Mesendoderm (in vitro differentiated cells): ENCODE measurements around the gene ATP2C2.

ENCODE experiments used
- DNase-seq: peaks from one replicate; pipeline ENCODE4 v3.0.0; 2013
- H2AK5ac ChIP-seq: 2 replicates; pipeline ENCODE4 v1.6.1; 2013; ENCODE audit warnings: low read length, inconsistent platforms
- H2BK120ac ChIP-seq: 2 replicates; pipeline ENCODE4 v1.6.1; 2013; ENCODE audit warnings: low read depth, mild to moderate bottlenecking, low read length, moderate library complexity, mixed read lengths
- H2BK15ac ChIP-seq: replicated peaks from 2 replicates; pipeline ENCODE4 v1.6.1; 2013; ENCODE audit warnings: low read depth, mild to moderate bottlenecking, moderate library complexity
- H2BK5ac ChIP-seq: 2 replicates; pipeline ENCODE4 v1.6.1; 2013; ENCODE audit warnings: low read length, inconsistent platforms
- H3K18ac ChIP-seq: 2 replicates; pipeline ENCODE4 v1.6.1; 2013; ENCODE audit warnings: mild to moderate bottlenecking, low read length, mixed read lengths
- H3K23ac ChIP-seq: one replicate; pipeline ENCODE4 v1.6.1; 2013; ENCODE audit warnings: low read length
- H3K27ac ChIP-seq: 2 replicates; pipeline ENCODE4 v1.5.1; 2013; ENCODE audit warnings: low read depth, mild to moderate bottlenecking, inconsistent platforms, low read length, moderate library complexity
- H3K27me3 ChIP-seq: 2 replicates; pipeline ENCODE4 v1.6.1; 2013; ENCODE audit warnings: low read length, control low read depth, mild to moderate bottlenecking, inconsistent platforms; ENCODE audit not compliant: insufficient read depth, poor library complexity
- H3K36me3 ChIP-seq: 2 replicates; pipeline ENCODE4 v1.6.1; 2013; ENCODE audit warnings: low read length, inconsistent platforms; ENCODE audit not compliant: control insufficient read depth, insufficient read depth
- H3K4ac ChIP-seq: one replicate; pipeline ENCODE4 v1.6.1; 2013; ENCODE audit warnings: low read depth, mild to moderate bottlenecking, low read length, moderate library complexity
- H3K4me1 ChIP-seq: 2 replicates; pipeline ENCODE4 v1.6.1; 2013; ENCODE audit warnings: low read depth, low read length, inconsistent platforms; ENCODE audit not compliant: control insufficient read depth
- H3K4me2 ChIP-seq: 2 replicates; pipeline ENCODE4 v1.6.1; 2013; ENCODE audit warnings: low read length
- H3K4me3 ChIP-seq: 2 replicates; pipeline ENCODE4 v1.5.1; 2013; ENCODE audit warnings: mild to moderate bottlenecking, low read length
- H3K56ac ChIP-seq: one replicate; pipeline ENCODE4 v1.6.1; 2013; ENCODE audit warnings: low read length
- H3K79me1 ChIP-seq: 2 replicates; pipeline ENCODE4 v1.6.1; 2013; ENCODE audit warnings: low read length, inconsistent platforms
- H3K79me2 ChIP-seq: 2 replicates; pipeline ENCODE4 v1.6.1; 2013; ENCODE audit warnings: mild to moderate bottlenecking, low read length; ENCODE audit not compliant: control insufficient read depth, insufficient read depth
- H3K9ac ChIP-seq: 2 replicates; pipeline ENCODE4 v1.6.1; 2013; ENCODE audit warnings: low read length, inconsistent platforms
- H4K5ac ChIP-seq: one replicate; pipeline ENCODE4 v1.6.1; 2013; ENCODE audit warnings: low read length
- H4K8ac ChIP-seq: one replicate; pipeline ENCODE4 v1.6.1; 2013; ENCODE audit warnings: low read depth, mild to moderate bottlenecking, control low read depth, low read length, moderate library complexity
- WGBS: extraction: QIAGEN DNeasy Blood & Tissue Kit; methylation state at CpG from one replicate; pipeline ENCODE4 v1.1.7; 2013; ENCODE audit warnings: low lambda C conversion rate, missing lambda C conversion rate; ENCODE audit not compliant: insufficient coverage; ENCODE audit errors: extremely low coverage; 5-methylcytosine and 5-hydroxymethylcytosine counted together

The ATP2C2 gene

GRCh38 chr16:84369105-84369504 lies 767 bp downstream of the ATP2C2 start:
- Histone ChIP-seq H3K4me3 (no peak overlapping the region), H2BK15ac (no peak overlapping the region), H3K36me3 (no peaks in the 10 kb centered on the region), H3K27me3 (no peaks in the 10 kb centered on the region), H3K56ac (peak overlapping the region; percentile 34), H4K5ac (no peak overlapping the region), H3K4ac (no peak overlapping the region), H3K4me2 (no peak overlapping the region), H3K79me2 (no peaks in the 10 kb centered on the region), H3K79me1 (no peaks in the 10 kb centered on the region), H3K4me1 (peaks cover 4% of the 10 kb centered on the region), H3K27ac (no peak overlapping the region), H3K23ac (no peak overlapping the region), H2BK5ac (no peak overlapping the region), H3K18ac (no peak overlapping the region), H4K8ac (no peak overlapping the region), H3K9ac (no peak overlapping the region), H2AK5ac (no peak overlapping the region), H2BK120ac (no peak overlapping the region)
- DNase-seq, result no peak
- no CpG with 5 or more reads among the region's 7 CpGs for WGBS

- Histone ChIP-seq H3K23ac (no peak overlapping the region), H3K9ac (no peak overlapping the region), H3K4me2 (no peak overlapping the region), H3K79me1 (no peaks in the 10 kb centered on the region), H3K4me3 (no peak overlapping the region), H4K8ac (no peak overlapping the region), H3K4me1 (peaks cover 4% of the 10 kb centered on the region), H2BK120ac (no peak overlapping the region), H3K79me2 (no peaks in the 10 kb centered on the region), H2BK5ac (no peak overlapping the region), H3K27ac (no peak overlapping the region), H2BK15ac (no peak overlapping the region), H3K27me3 (no peaks in the 10 kb centered on the region), H3K18ac (no peak overlapping the region), H3K56ac (no peak overlapping the region), H3K36me3 (no peaks in the 10 kb centered on the region), H2AK5ac (no peak overlapping the region), H3K4ac (no peak overlapping the region), H4K5ac (no peak overlapping the region)
- no CpG with 5 or more reads among the region's 11 CpGs for WGBS
- peak; percentile 48 for DNase-seq
Observed at GRCh38 chr16:84369938-84370627, 1.7 kb downstream of the ATP2C2 start.

GRCh38 chr16:84370723-84371552 lies 2.6 kb downstream of the ATP2C2 start:
- H3K79me1 ChIP-seq, result no peaks in the 10 kb centered on the region
- WGBS, result no CpG with 5 or more reads among the region's 8 CpGs
- no peak for DNase-seq

DNA sequence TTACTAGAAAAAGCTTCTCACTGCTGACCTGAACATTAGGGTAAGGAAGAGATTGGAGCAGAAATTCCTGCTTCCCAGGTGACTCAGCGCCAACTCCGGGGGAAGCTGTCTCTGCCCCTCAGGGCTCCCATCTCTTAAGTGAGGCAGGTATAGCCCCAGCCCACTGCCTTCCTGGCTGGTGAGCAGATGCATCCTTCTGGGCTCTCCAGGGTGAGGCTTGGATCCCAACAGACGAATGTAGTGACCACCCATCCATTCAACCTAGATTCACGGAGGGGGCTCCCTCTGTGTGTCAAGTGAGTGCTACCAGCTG lies 3.2 kb downstream of the ATP2C2 start:
- H3K4me2 ChIP-seq, result no peak overlapping the region
- H3K9ac ChIP-seq, result no peak overlapping the region
- H3K27ac ChIP-seq, result no peak overlapping the region
- no peak overlapping the region for H2AK5ac ChIP-seq
- no peak overlapping the region for H2BK120ac ChIP-seq
- no peak overlapping the region for H4K8ac ChIP-seq
- H3K23ac ChIP-seq, result no peak overlapping the region
- no peaks in the 10 kb centered on the region for H3K79me2 ChIP-seq
- peaks cover 4% of the 10 kb centered on the region for H3K4me1 ChIP-seq
- no peak overlapping the region for H3K56ac ChIP-seq
- H2BK15ac ChIP-seq, result no peak overlapping the region
- H2BK5ac ChIP-seq, result no peak overlapping the region
- no peak for DNase-seq
- no CpG with 5 or more reads among the region's 4 CpGs for WGBS
- H3K4ac ChIP-seq, result no peak overlapping the region
- H3K27me3 ChIP-seq, result no peaks in the 10 kb centered on the region
- no peaks in the 10 kb centered on the region for H3K36me3 ChIP-seq
- H3K4me3 ChIP-seq, result no peak overlapping the region
- H3K79me1 ChIP-seq, result no peaks in the 10 kb centered on the region
- no peak overlapping the region for H3K18ac ChIP-seq
- H4K5ac ChIP-seq, result no peak overlapping the region

More at GRCh38 chr16:84370723-84371552, 2.6 kb downstream of the ATP2C2 start:
- Histone ChIP-seq H3K23ac (no peak overlapping the region), H2BK120ac (no peak overlapping the region), H3K4me3 (no peak overlapping the region), H3K27me3 (no peaks in the 10 kb centered on the region), H3K9ac (no peak overlapping the region), H3K36me3 (no peaks in the 10 kb centered on the region), H4K5ac (no peak overlapping the region), H4K8ac (no peak overlapping the region), H2BK5ac (no peak overlapping the region), H3K27ac (no peak overlapping the region), H3K4me1 (peaks cover 4% of the 10 kb centered on the region), H3K4me2 (no peak overlapping the region), H3K79me2 (no peaks in the 10 kb centered on the region), H3K18ac (no peak overlapping the region), H3K4ac (no peak overlapping the region), H2BK15ac (no peak overlapping the region), H3K56ac (no peak overlapping the region), H2AK5ac (no peak overlapping the region)

DNA sequence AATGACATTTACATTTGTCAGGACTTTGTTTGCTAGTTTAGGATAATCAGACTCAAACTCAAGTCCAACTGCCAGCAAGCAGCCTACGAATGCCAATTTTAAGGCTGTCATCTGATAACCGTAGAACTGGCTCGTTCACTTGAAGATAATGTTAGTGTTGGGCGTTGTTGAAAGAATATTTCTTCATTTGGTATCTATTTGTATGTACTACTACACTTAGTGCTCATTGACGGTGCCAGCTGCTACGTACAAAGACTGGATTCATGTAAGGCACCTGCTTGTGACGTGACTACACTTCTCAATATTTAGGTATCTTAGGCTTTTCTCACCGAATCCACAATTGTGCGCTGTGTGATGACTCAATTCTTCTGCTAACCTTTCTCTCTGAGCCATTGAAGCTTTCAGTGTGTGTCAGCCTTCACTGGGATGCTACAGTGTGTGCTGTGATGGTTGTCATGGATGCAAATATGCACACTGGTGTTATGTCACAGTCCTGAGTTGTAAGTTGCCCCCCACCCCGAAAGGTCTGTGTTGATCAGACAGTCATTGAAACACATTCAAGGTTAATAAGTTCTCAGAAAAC lies 5.7 kb downstream of the ATP2C2 start:
- no CpG with 5 or more reads among the region's 10 CpGs for WGBS
- peak; percentile 27 for DNase-seq
- Histone ChIP-seq H2BK5ac (no peak overlapping the region), H3K18ac (no peak overlapping the region), H3K4me3 (no peak overlapping the region), H3K4me1 (peaks cover 3% of the 10 kb centered on the region), H3K9ac (no peak overlapping the region), H3K23ac (no peak overlapping the region), H2BK120ac (no peak overlapping the region), H3K4me2 (no peak overlapping the region), H2AK5ac (no peak overlapping the region), H3K56ac (no peak overlapping the region), H3K79me1 (no peaks in the 10 kb centered on the region), H3K27me3 (no peaks in the 10 kb centered on the region), H3K79me2 (no peaks in the 10 kb centered on the region), H2BK15ac (no peak overlapping the region), H3K4ac (no peak overlapping the region), H3K27ac (no peak overlapping the region), H3K36me3 (no peaks in the 10 kb centered on the region), H4K5ac (no peak overlapping the region), H4K8ac (no peak overlapping the region)
